K562 (cell line): Measurements from ENCODE around the gene ARPC2. TPM values are rescaled to one million over a fixed set of nuclear protein-coding genes. Genes with fewer than 3 reads are reported as not detected.

Experiments
- ARHGAP35 ChIP-seq: fragments of 450-650 bp; IDR thresholded peaks from 2 replicates; pipeline ENCODE4 v1.6.1; 2018; ENCODE audit not compliant: partially characterized antibody
- CREB3 ChIP-seq: fragments of 450-650 bp; conservative IDR thresholded peaks from 2 replicates; pipeline ENCODE4 v1.6.1; 2016; ENCODE audit warnings: missing genetic modification characterization, low read depth, mild to moderate bottlenecking, missing compliant biosample characterization, moderate library complexity
- E2F1 ChIP-seq: sonication (generic); formaldehyde crosslinking; IDR thresholded peaks from 2 replicates; pipeline ENCODE4 v1.8.1; 2023; ENCODE audit warnings: mild to moderate bottlenecking, missing genetic modification reagents, moderate library complexity
- FOXP4 ChIP-seq: sonication (generic); formaldehyde crosslinking; IDR thresholded peaks from 2 replicates; pipeline ENCODE4 v1.8.0; 2022; ENCODE audit warnings: mild to moderate bottlenecking, missing genetic modification reagents, borderline replicate concordance
- HDAC3 ChIP-seq: fragments of 450-650 bp; IDR thresholded peaks from 2 replicates; pipeline ENCODE4 v1.6.1; 2018; ENCODE audit warnings: borderline replicate concordance, mild to moderate bottlenecking, moderate library complexity; ENCODE audit not compliant: partially characterized antibody
- HIVEP1 ChIP-seq: fragments of 250-450 bp; sonication (Bioruptor Pico); IDR thresholded peaks from 2 replicates; pipeline ENCODE4 v1.4.0; 2020; ENCODE audit warnings: mild to moderate bottlenecking
- HMG20B ChIP-seq: fragments of 250-450 bp; sonication (Bioruptor Pico); IDR thresholded peaks from 2 replicates; pipeline ENCODE4 v1.5.0; 2021; ENCODE audit warnings: mild to moderate bottlenecking
- KLF10 ChIP-seq: fragments of 250-450 bp; sonication (Bioruptor Pico); IDR thresholded peaks from 2 replicates; pipeline ENCODE4 v1.6.1; 2021; ENCODE audit warnings: matching md5 sums
- MYC ChIP-seq, 2 experiments: fragments of 250-450 bp in 1 of 2; sonication (Bioruptor Pico) in 1 of 2; IDR thresholded peaks; 2 replicates each; pipeline versions ENCODE4 v1.5.1 to v1.6.1; 2012 to 2021; ENCODE audit warnings: low read depth in 2 of 2, borderline replicate concordance in 1 of 2, improper control_type of control experiment in 1 of 2, low read length in 1 of 2, mild to moderate bottlenecking in 1 of 2, moderate library complexity in 1 of 2
- RREB1 ChIP-seq: fragments of 250-450 bp; sonication (Bioruptor Pico); IDR thresholded peaks from 2 replicates; pipeline ENCODE4 v1.4.0; 2020
- ZHX1 ChIP-seq: fragments of 150-350 bp; conservative IDR thresholded peaks from 2 replicates; pipeline ENCODE4 v1.6.1; 2014; ENCODE audit warnings: low read length
- ZNF79 ChIP-seq: fragments of 250-450 bp; sonication (Bioruptor Pico); IDR thresholded peaks from 2 replicates; pipeline ENCODE4 v1.4.0; 2020; ENCODE audit warnings: low read depth, mild to moderate bottlenecking, moderate library complexity
- polyA plus RNA-seq, 8 experiments: library from polyadenylated mRNA; depleted of rRNA in 4 of 8; stranded (reverse) in 5 of 8; unstranded in 3 of 8; fragments of >200 nt; fragmentation: Nextera tagmentation in 2 of 8; fragmentation: Illumina TruSeq in 1 of 8; extraction: Ambion mirVana in 2 of 8; extraction: Trizol in 1 of 8; gene quantifications; 2 replicates each; pipeline versions ENCODE4 v1.2.1 to v1.2.3, GENCODE V29; 2011 to 2014; ENCODE audit warnings: inconsistent platforms in 1 of 8, missing spikeins in 1 of 8
- total RNA-seq, 7 experiments: library from RNA; depleted of rRNA in 6 of 7; stranded (reverse); fragments of >200 nt in 6 of 7; fragmentation: Illumina TruSeq in 2 of 7; extraction: Trizol in 2 of 7; gene quantifications; 2 replicates each; pipeline versions ENCODE4 v1.2.1 to v1.2.3, GENCODE V29; 2011 to 2021; ENCODE audit warnings: low replicate concordance in 1 of 7

The ARPC2 gene
- total and polyA plus RNA-seq, 9 of the 15 experiments (the other 6 are each of a cell fraction or from before 2014, with no cell fraction given) = 81.9 to 187 (median 103) TPM

- TF ChIP-seq CREB3 (peak; percentile 61; the same call in 1 of the 2 replicates), HMG20B (CRISPR knock-in tag) (no peak), KLF10 (no peak), ARHGAP35 (no peak), ZNF79 (no peak), E2F1 (no peak), HDAC3 (no peak), RREB1 (CRISPR knock-in tag) (no peak), FOXP4 (CRISPR knock-in tag) (no peak), HIVEP1 (CRISPR knock-in tag) (no peak), MYC (IDR thresholded peaks at IDR 0.05; ENCODE audit: low read depth, low read length) (0 out of 2 replicates have a peak, but pooled peaks have one; percentile 33), MYC (CRISPR knock-in tag; IDR thresholded peaks at IDR 0.05; ENCODE audit: borderline replicate concordance, low read depth) (no peak), ZHX1 (no peak)
Measured at GRCh38 chr2:218216674-218217359, at the start of gene ARPC2 (continued).
